ENCODE results near the gene PPP1R1C.

- TF ChIP-seq CTCF (IDR thresholded peaks at IDR 0.05; ENCODE audit: insufficient read depth, low read depth, low read length) (no peak), EZH2 (IDR thresholded peaks at IDR 0.05; ENCODE audit: insufficient read depth, low read length) (no peak)
These were observed 127.7 kb downstream of the PPP1R1C start for GRCh38 chr2:182113334-182113733.
